HT1080 (cell line): ENCODE measurements around the gene FARS2. TPM values are rescaled to one million over a fixed set of nuclear protein-coding genes. Genes with fewer than 3 reads are reported as not detected.

Source experiments
- DNase-seq: peaks from one replicate; pipeline ENCODE4 v3.0.0-alpha.2; 2015; ENCODE audit warnings: low read depth
- total RNA-seq: library from RNA; depleted of rRNA; stranded (reverse); fragments of >200 nt; shearing (Covaris generic); gene quantifications from 2 replicates; pipeline ENCODE4 v1.2.3, GENCODE V29; 2014

The FARS2 gene
- total RNA-seq, 1 experiment from 2014 or later, result 19.2 TPM

GRCh38 chr6:5422321-5422915 is 161.1 kb downstream of the FARS2 start:
- peak; percentile 38 for DNase-seq

GRCh38 chr6:5423251-5423650 is 161.9 kb downstream of the FARS2 start:
- no peak for DNase-seq

- no peak for DNase-seq
Measured at GRCh38 chr6:5424726-5425125, 163.4 kb downstream of the FARS2 start.

GRCh38 chr6:5425267-5425666 is 164.0 kb downstream of the FARS2 start:
- no peak for DNase-seq

GRCh38 chr6:5425797-5426196 is 164.5 kb downstream of the FARS2 start:
- no peak for DNase-seq

- no peak for DNase-seq
Measured at GRCh38 chr6:5427586-5427985, 166.3 kb downstream of the FARS2 start.

GRCh38 chr6:5433324-5433723 is 172.0 kb downstream of the FARS2 start:
- DNase-seq, result no peak

- DNase-seq, result peak; percentile 74
Measured at GRCh38 chr6:5435449-5435848, 174.1 kb downstream of the FARS2 start.

- DNase-seq, result no peak
Measured at GRCh38 chr6:5438922-5439584, 177.7 kb downstream of the FARS2 start.

GRCh38 chr6:5439749-5440148 is 178.4 kb downstream of the FARS2 start:
- no peak for DNase-seq

GRCh38 chr6:5442319-5442718 is 181.0 kb downstream of the FARS2 start:
- no peak for DNase-seq

- no peak for DNase-seq
Measured at GRCh38 chr6:5442916-5443315, 181.6 kb downstream of the FARS2 start.

GRCh38 chr6:5443491-5443890 is 182.2 kb downstream of the FARS2 start:
- DNase-seq, result no peak

GRCh38 chr6:5446362-5447075 is 185.2 kb downstream of the FARS2 start:
- DNase-seq, result peak; percentile 85

- no peak for DNase-seq
Measured at GRCh38 chr6:5447921-5448320, 186.6 kb downstream of the FARS2 start.

- DNase-seq, result no peak
Measured at GRCh38 chr6:5450073-5450472, 188.8 kb downstream of the FARS2 start.

GRCh38 chr6:5453546-5453945 is 192.2 kb downstream of the FARS2 start:
- peak; percentile 13 for DNase-seq

- DNase-seq, result no peak
Measured at GRCh38 chr6:5455142-5455541, 193.8 kb downstream of the FARS2 start.

GRCh38 chr6:5457041-5457440 is 195.7 kb downstream of the FARS2 start:
- DNase-seq, result peak; percentile 81

- peak; percentile 11 for DNase-seq
Measured at GRCh38 chr6:5457983-5458683, 196.8 kb downstream of the FARS2 start.

- DNase-seq, result no peak
Measured at GRCh38 chr6:5459346-5459745, 198.0 kb downstream of the FARS2 start.

GRCh38 chr6:5461365-5461764 is 200.1 kb downstream of the FARS2 start:
- DNase-seq, result no peak
